ENCODE data around the gene MAD1L1.

GRCh38 chr7:2082139-2082998 lies 150.4 kb downstream of the MAD1L1 start:
- TF ChIP-seq CTCF (conservative IDR thresholded peaks at IDR 0.05): no peak
- TF ChIP-seq EZH2 (IDR thresholded peaks at IDR 0.05; ENCODE audit: low read depth): no peak

Measured in PC-9 (cell line).